Endodermal cell (in vitro differentiated cells): Measurements from ENCODE around the gene HSDL2. TPM values are rescaled to one million over a fixed set of nuclear protein-coding genes. Genes with fewer than 3 reads are reported as not detected.

Experiments used
- DNase-seq: peaks from one replicate; pipeline ENCODE4 v3.0.0-alpha.2; 2017
- H3K27ac ChIP-seq: 2 replicates; pipeline ENCODE4 v1.5.1; 2013; ENCODE audit warnings: mild to moderate bottlenecking, low read depth, low read length, moderate library complexity
- H3K27me3 ChIP-seq: 2 replicates; pipeline ENCODE4 v1.6.1; 2013; ENCODE audit warnings: mild to moderate bottlenecking, low read length, moderate library complexity; ENCODE audit not compliant: insufficient read depth, control insufficient read depth, poor library complexity, severe bottlenecking
- H3K36me3 ChIP-seq: 2 replicates; pipeline ENCODE4 v1.7.0; 2013; ENCODE audit warnings: mild to moderate bottlenecking, low read length, moderate library complexity; ENCODE audit not compliant: control insufficient read depth, insufficient read depth
- H3K4me1 ChIP-seq: one replicate; pipeline ENCODE4 v1.7.0; 2013; ENCODE audit warnings: low read length; ENCODE audit not compliant: control insufficient read depth, insufficient read depth
- H3K4me3 ChIP-seq: 2 replicates; pipeline ENCODE4 v1.5.1; 2013; ENCODE audit warnings: mild to moderate bottlenecking, low read length, moderate library complexity
- H3K9ac ChIP-seq: 2 replicates; pipeline ENCODE4 v1.6.1; 2013; ENCODE audit warnings: mild to moderate bottlenecking, low read length, moderate library complexity; ENCODE audit not compliant: poor library complexity, severe bottlenecking; ENCODE audit errors: extremely low read depth
- H3K9me3 ChIP-seq: 2 replicates; pipeline ENCODE4 v1.6.1; 2013; ENCODE audit warnings: mild to moderate bottlenecking, low read length, moderate library complexity; ENCODE audit not compliant: control insufficient read depth
- H3K27ac Mint-ChIP-seq: 2 replicates; pipeline ENCODE4 v1.8.0; 2020; ENCODE audit warnings: mixed read lengths
- H3K27me3 Mint-ChIP-seq: 2 replicates; pipeline ENCODE4 v1.8.0; 2021; ENCODE audit warnings: mild to moderate bottlenecking, mixed read lengths; ENCODE audit not compliant: insufficient read depth
- H3K36me3 Mint-ChIP-seq: 2 replicates; pipeline ENCODE4 v1.8.0; 2020; ENCODE audit warnings: low read depth, mixed read lengths
- H3K4me1 Mint-ChIP-seq: 2 replicates; pipeline ENCODE4 v1.8.0; 2020; ENCODE audit warnings: mixed read lengths
- H3K4me3 Mint-ChIP-seq: 2 replicates; pipeline ENCODE4 v1.8.0; 2020; ENCODE audit warnings: mild to moderate bottlenecking, moderate library complexity, mixed read lengths
- H3K9me3 Mint-ChIP-seq: 2 replicates; pipeline ENCODE4 v1.8.0; 2020; ENCODE audit warnings: mild to moderate bottlenecking, mixed read lengths
- WGBS, 2 experiments: methylation state at CpG; one replicate each; pipeline versions ENCODE4 v1.1.5 to v1.1.7; 2013; ENCODE audit warnings: missing lambda C conversion rate in 2 of 2, mixed read lengths in 1 of 2; ENCODE audit not compliant: insufficient coverage in 1 of 2, insufficient read length in 1 of 2; 5-methylcytosine and 5-hydroxymethylcytosine counted together
- total RNA-seq, 2 donors: library from RNA; stranded (reverse); fragmentation: NEBNext Ultra II Directional in 1 of 2; extraction: Animal tissue kit (Norgen Biotek cat#: 25700) in 1 of 2; gene quantifications; 2 replicates in 1 of 2; 3 replicates in 1 of 2; pipeline ENCODE4 v1.2.1, GENCODE V29; 2021
- TF ChIP-seq, protein P1 (sequence below): fragments of 200-600 bp; sonication (generic); conservative IDR thresholded peaks from 2 replicates; pipeline ENCODE4 v1.5.0; 2021; ENCODE audit warnings: antibody characterized with exemption, mild to moderate bottlenecking

HSDL2 gene
- total RNA-seq, 2 donors from 2014 or later = 22.5 to 29.1 TPM

DNA sequence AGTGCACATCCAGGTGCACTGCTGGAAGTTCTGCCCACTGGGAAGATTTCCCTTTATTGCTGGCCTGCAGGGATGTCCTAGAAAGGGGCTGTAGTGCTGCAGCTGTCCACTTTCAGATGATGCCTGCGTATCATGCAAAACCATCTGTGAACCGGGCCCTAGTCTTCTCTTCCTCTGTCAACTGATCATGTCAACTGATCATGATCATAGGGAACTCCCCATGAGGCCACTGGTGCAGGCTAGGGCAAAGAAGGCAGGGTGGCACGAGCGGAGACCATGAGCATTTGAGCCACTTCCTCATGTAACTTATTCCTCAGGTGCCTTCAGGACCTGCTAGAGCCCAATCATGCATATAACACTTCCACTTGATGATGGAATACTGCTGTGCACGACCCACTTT lies 4.5 kb upstream of the HSDL2 start:
- Histone ChIP-seq H3K27me3 (no peaks in the 10 kb centered on the region), H3K36me3 (no peaks in the 10 kb centered on the region), H3K9ac (no peak overlapping the region), H3K4me3 (no peak overlapping the region), H3K27ac (no peak overlapping the region), H3K4me1 (no peaks in the 10 kb centered on the region), H3K9me3 (no peaks in the 10 kb centered on the region)
- Mint-ChIP-seq H3K4me3 (no peak overlapping the region), H3K9me3 (no peaks in the 10 kb centered on the region), H3K36me3 (no peaks in the 10 kb centered on the region), H3K4me1 (peaks cover 17% of the 10 kb centered on the region), H3K27me3 (no peaks in the 10 kb centered on the region), H3K27ac (no peak overlapping the region)
- peak; percentile 14 for DNase-seq
- WGBS, 2 experiments = 86 to 94% methylated on average over 3 to 5 of the region's 5 CpGs
- TF ChIP-seq, protein P1, sequence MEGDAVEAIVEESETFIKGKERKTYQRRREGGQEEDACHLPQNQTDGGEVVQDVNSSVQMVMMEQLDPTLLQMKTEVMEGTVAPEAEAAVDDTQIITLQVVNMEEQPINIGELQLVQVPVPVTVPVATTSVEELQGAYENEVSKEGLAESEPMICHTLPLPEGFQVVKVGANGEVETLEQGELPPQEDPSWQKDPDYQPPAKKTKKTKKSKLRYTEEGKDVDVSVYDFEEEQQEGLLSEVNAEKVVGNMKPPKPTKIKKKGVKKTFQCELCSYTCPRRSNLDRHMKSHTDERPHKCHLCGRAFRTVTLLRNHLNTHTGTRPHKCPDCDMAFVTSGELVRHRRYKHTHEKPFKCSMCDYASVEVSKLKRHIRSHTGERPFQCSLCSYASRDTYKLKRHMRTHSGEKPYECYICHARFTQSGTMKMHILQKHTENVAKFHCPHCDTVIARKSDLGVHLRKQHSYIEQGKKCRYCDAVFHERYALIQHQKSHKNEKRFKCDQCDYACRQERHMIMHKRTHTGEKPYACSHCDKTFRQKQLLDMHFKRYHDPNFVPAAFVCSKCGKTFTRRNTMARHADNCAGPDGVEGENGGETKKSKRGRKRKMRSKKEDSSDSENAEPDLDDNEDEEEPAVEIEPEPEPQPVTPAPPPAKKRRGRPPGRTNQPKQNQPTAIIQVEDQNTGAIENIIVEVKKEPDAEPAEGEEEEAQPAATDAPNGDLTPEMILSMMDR = no peak

- no peaks in the 10 kb centered on the region for H3K9me3 Mint-ChIP-seq
- TF ChIP-seq, protein P1 = no peak
- Histone ChIP-seq H3K36me3 (no peaks in the 10 kb centered on the region), H3K4me3 (peak overlapping the region; percentile 96), H3K9me3 (no peaks in the 10 kb centered on the region), H3K4me1 (no peaks in the 10 kb centered on the region), H3K27me3 (no peaks in the 10 kb centered on the region), H3K27ac (no peak overlapping the region), H3K9ac (no peak overlapping the region)
- no peak overlapping the region for H3K27ac Mint-ChIP-seq
- no peaks in the 10 kb centered on the region for H3K27me3 Mint-ChIP-seq
- peak; percentile 18 for DNase-seq
- 91 to 92% methylated on average over 2 of the region's 2 CpGs for WGBS, 2 experiments
- peaks cover 21% of the 10 kb centered on the region for H3K4me1 Mint-ChIP-seq
- no peaks in the 10 kb centered on the region for H3K36me3 Mint-ChIP-seq
- no peak overlapping the region for H3K4me3 Mint-ChIP-seq
These were observed 2.8 kb upstream of the HSDL2 start for GRCh38 chr9:112377087-112377486.

DNA sequence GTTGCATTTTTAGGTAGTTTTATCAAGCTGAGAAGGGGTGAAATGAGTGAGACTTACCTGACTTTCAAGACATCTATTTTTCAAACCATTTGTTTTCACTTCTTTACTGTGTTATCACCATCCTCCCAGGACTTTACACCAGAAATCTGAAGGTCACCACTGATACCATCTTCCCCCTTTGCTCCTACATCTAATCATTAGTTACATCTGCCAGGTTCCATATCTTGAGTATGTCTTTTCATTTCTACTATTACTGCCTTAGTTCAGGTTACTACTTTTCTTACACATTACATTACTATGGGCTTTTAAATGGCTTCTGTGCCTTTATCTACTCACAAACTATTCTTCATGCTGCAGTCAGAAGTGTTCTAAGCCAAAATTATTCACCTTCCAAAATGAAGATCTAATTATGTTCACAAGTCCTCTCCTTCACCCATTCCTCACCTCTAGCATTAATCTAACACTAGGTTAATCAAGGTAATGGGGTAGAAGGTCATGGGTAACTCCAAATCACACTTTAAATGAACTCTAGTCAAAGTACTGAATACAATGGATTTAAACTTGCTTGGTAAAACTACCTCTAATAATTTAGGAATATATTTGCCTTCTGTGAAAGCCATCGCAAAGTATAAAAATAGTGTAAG lies 2.1 kb upstream of the HSDL2 start:
- Histone ChIP-seq H3K4me1 (no peaks in the 10 kb centered on the region), H3K36me3 (no peaks in the 10 kb centered on the region), H3K4me3 (peak overlapping the region; percentile 96), H3K27me3 (no peaks in the 10 kb centered on the region), H3K9me3 (no peaks in the 10 kb centered on the region), H3K9ac (no peak overlapping the region), H3K27ac (no peak overlapping the region)
- H3K4me3 Mint-ChIP-seq = peak overlapping the region; percentile 1
- TF ChIP-seq, protein P1 = no peak
- no peak for DNase-seq
- H3K27me3 Mint-ChIP-seq = no peaks in the 10 kb centered on the region
- H3K4me1 Mint-ChIP-seq = peaks cover 21% of the 10 kb centered on the region
- H3K36me3 Mint-ChIP-seq = no peaks in the 10 kb centered on the region
- H3K27ac Mint-ChIP-seq = no peak overlapping the region
- H3K9me3 Mint-ChIP-seq = no peaks in the 10 kb centered on the region
- WGBS, 2 experiments = 80 to 97% methylated on average over 1 of the region's 1 CpG
